ENCODE results near the gene GMPPB.

GRCh38 chr3:49709852-49710251 is 13.9 kb downstream of the GMPPB start:
- TF ChIP-seq, protein P1, sequence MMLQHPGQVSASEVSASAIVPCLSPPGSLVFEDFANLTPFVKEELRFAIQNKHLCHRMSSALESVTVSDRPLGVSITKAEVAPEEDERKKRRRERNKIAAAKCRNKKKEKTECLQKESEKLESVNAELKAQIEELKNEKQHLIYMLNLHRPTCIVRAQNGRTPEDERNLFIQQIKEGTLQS (IDR thresholded peaks at IDR 0.05), result no peak
- TF ChIP-seq SP1 (IDR thresholded peaks at IDR 0.05), result no peak

All from liver (tissue), 1 donor.